SK-N-SH (cell line): Measurements from ENCODE around the gene ISX. TPM values are rescaled to one million over a fixed set of nuclear protein-coding genes. Genes with fewer than 3 reads are reported as not detected.
"Not testable (repeated sequence)": the region's sequence is repeated elsewhere in the genome, so short reads cannot be mapped to it uniquely, and the experiment has no call there.

Experiments
- CTCF ChIA-PET: fragments of 300-600, 350-600 bp; formaldehyde crosslinking; extraction: SDS; loops from one replicate; lab custom pipeline; 2021; lab: Yijun Ruan, JAX
- POLR2A ChIA-PET: fragments of 350-600 bp; sonication (Branson Sonifier 250); formaldehyde crosslinking; extraction: SDS; loops from one replicate; lab custom pipeline; 2020; ENCODE audit warnings: antibody characterized with exemption, inconsistent platforms; lab: Yijun Ruan, JAX
- DNase-seq: peaks from one replicate; pipeline ENCODE4 v3.0.0; 2012
- H2AFZ ChIP-seq: fragments of 200-600 bp; sonication (generic); 2 replicates; pipeline ENCODE4 v1.8.1; 2016; ENCODE audit warnings: antibody characterized with exemption, mild to moderate bottlenecking, low read depth
- H3F3A ChIP-seq: fragments of 200-600 bp; sonication (generic); replicated peaks from 2 replicates; pipeline ENCODE3; 2016; ENCODE audit warnings: antibody characterized with exemption, mild to moderate bottlenecking; ENCODE audit not compliant: insufficient read depth
- H3K27ac ChIP-seq, 2 experiments: fragments of 200-500 bp in 1 of 2; fragments of 200-600 bp in 1 of 2; sonication (Bioruptor generic) in 1 of 2; sonication (generic), shearing (Covaris generic) in 1 of 2; 2 replicates each; pipeline versions ENCODE4 v1.5.1 to v1.6.1; 2014 to 2016; ENCODE audit warnings: low read depth in 2 of 2, inconsistent platforms in 1 of 2, low read length in 1 of 2, mild to moderate bottlenecking in 1 of 2, mixed read lengths in 1 of 2
- H3K27me3 ChIP-seq: fragments of 200-600 bp; sonication (generic), shearing (Covaris generic); 2 replicates; pipeline ENCODE4 v1.6.1; 2016; ENCODE audit warnings: mixed run types; ENCODE audit not compliant: insufficient read depth
- H3K36me3 ChIP-seq, 2 experiments: fragments of 200-500 bp in 1 of 2; fragments of 200-600 bp in 1 of 2; sonication (Bioruptor generic) in 1 of 2; sonication (generic) in 1 of 2; replicated peaks in 1 of 2; 2 replicates each; pipeline versions ENCODE3 to v1.5.1; 2014 to 2016; ENCODE audit warnings: low read length in 1 of 2, mild to moderate bottlenecking in 1 of 2; ENCODE audit not compliant: insufficient read depth in 2 of 2, control insufficient read depth in 1 of 2
- H3K4me1 ChIP-seq, 2 experiments: fragments of 200-500 bp in 1 of 2; fragments of 200-600 bp in 1 of 2; sonication (Bioruptor generic) in 1 of 2; sonication (generic), shearing (Covaris generic) in 1 of 2; 2 replicates each; pipeline versions ENCODE4 v1.5.1 to v1.6.1; 2014 to 2016; ENCODE audit warnings: low read depth in 1 of 2, low read length in 1 of 2, mixed run types in 1 of 2; ENCODE audit not compliant: insufficient read depth in 2 of 2, control insufficient read depth in 1 of 2
- H3K4me2 ChIP-seq: fragments of 200-600 bp; sonication (generic), shearing (Covaris generic); 2 replicates; pipeline ENCODE4 v1.6.1; 2017; ENCODE audit warnings: mixed run types
- H3K4me3 ChIP-seq, 2 experiments: fragments of 200-500 bp in 1 of 2; fragments of 200-600 bp in 1 of 2; sonication (Bioruptor generic) in 1 of 2; sonication (generic), shearing (Covaris generic) in 1 of 2; 2 replicates each; pipeline versions ENCODE4 v1.5.1 to v1.8.1; 2014 to 2016; ENCODE audit warnings: low read depth in 2 of 2, inconsistent platforms in 1 of 2, low read length in 1 of 2, mild to moderate bottlenecking in 1 of 2, mixed read lengths in 1 of 2, moderate library complexity in 1 of 2
- H3K79me2 ChIP-seq: fragments of 200-600 bp; sonication (generic); 2 replicates; pipeline ENCODE4 v1.8.1; 2017; ENCODE audit warnings: mild to moderate bottlenecking; ENCODE audit not compliant: insufficient read depth
- H3K9ac ChIP-seq: fragments of 200-600 bp; sonication (generic); 2 replicates; pipeline ENCODE4 v1.6.1; 2017; ENCODE audit warnings: mixed run types
- H3K9me2 ChIP-seq: fragments of 200-600 bp; sonication (generic); 2 replicates; pipeline ENCODE4 v1.6.1; 2017; ENCODE audit warnings: mixed run types
- H3K9me3 ChIP-seq: fragments of 200-600 bp; sonication (generic); 2 replicates; pipeline ENCODE4 v1.6.1; 2017; ENCODE audit warnings: mixed run types, mild to moderate bottlenecking, moderate library complexity
- H4K20me1 ChIP-seq: fragments of 200-600 bp; sonication (generic); 2 replicates; pipeline ENCODE4 v1.6.1; 2017; ENCODE audit warnings: mild to moderate bottlenecking, mixed run types; ENCODE audit not compliant: insufficient read depth
- CTCF ChIP-seq: fragments of 200-600 bp; sonication (generic); IDR thresholded peaks from 2 replicates; pipeline ENCODE4 v1.6.1; 2017; ENCODE audit warnings: antibody characterized with exemption, mild to moderate bottlenecking, moderate library complexity
- EZH2phosphoT487 ChIP-seq: fragments of 200-600 bp; sonication (generic); IDR thresholded peaks from 2 replicates; pipeline ENCODE4 v1.6.1; 2017; ENCODE audit warnings: low read depth, mixed run types, mild to moderate bottlenecking, antibody characterized with exemption, moderate library complexity, borderline replicate concordance
- FOSL2 ChIP-seq: IDR thresholded peaks from 2 replicates; pipeline ENCODE4 v1.4.0; 2012; ENCODE audit warnings: low read depth, mild to moderate bottlenecking, moderate library complexity, borderline replicate concordance
- GABPA ChIP-seq: IDR thresholded peaks from 2 replicates; pipeline ENCODE4 v1.4.0; 2012; ENCODE audit warnings: low read depth, mild to moderate bottlenecking
- JUND ChIP-seq: IDR thresholded peaks from 2 replicates; pipeline ENCODE4 v1.4.0; 2012
- MEF2A ChIP-seq: IDR thresholded peaks from 2 replicates; pipeline ENCODE4 v1.4.0; 2012; ENCODE audit warnings: low read depth, borderline replicate concordance
- MXI1 ChIP-seq: IDR thresholded peaks from 2 replicates; pipeline ENCODE4 v1.6.1; 2012; ENCODE audit warnings: mild to moderate bottlenecking, low read depth, low read length, improper control_type of control experiment
- NRF1 ChIP-seq: IDR thresholded peaks from 2 replicates; pipeline ENCODE4 v1.6.1; 2012; ENCODE audit warnings: low read depth, mild to moderate bottlenecking, low read length
- PBX3 ChIP-seq: IDR thresholded peaks from 2 replicates; pipeline ENCODE4; 2012
- REST ChIP-seq: IDR thresholded peaks from 2 replicates; pipeline ENCODE4 v1.6.1; 2012; ENCODE audit warnings: mild to moderate bottlenecking, low read depth, low read length, moderate library complexity
- RFX5 ChIP-seq: IDR thresholded peaks from 2 replicates; pipeline ENCODE4 v1.6.1; 2012; ENCODE audit warnings: mild to moderate bottlenecking, improper control_type of control experiment, low read length
- RXRA ChIP-seq: IDR thresholded peaks from 2 replicates; pipeline ENCODE4 v1.4.0; 2012; ENCODE audit warnings: low read depth, mild to moderate bottlenecking, borderline replicate concordance
- SMC3 ChIP-seq: IDR thresholded peaks from 2 replicates; pipeline ENCODE4 v1.6.1; 2012; ENCODE audit warnings: low read depth, low read length, improper control_type of control experiment
- TAF1 ChIP-seq: IDR thresholded peaks from 2 replicates; pipeline ENCODE4 v1.6.1; 2012; ENCODE audit warnings: low read depth, mild to moderate bottlenecking, low read length, moderate library complexity, borderline replicate concordance
- WGBS: methylation state at CpG from one replicate; pipeline ENCODE4 v1.1.6; 2017; ENCODE audit warnings: low lambda C conversion rate; 5-methylcytosine and 5-hydroxymethylcytosine counted together
- polyA plus RNA-seq, 3 experiments: library from polyadenylated mRNA; depleted of rRNA; stranded (reverse); fragments of >200 nt; gene quantifications; 2 replicates each; pipeline ENCODE4 v1.2.3, GENCODE V29; 2012

Gene ISX
- polyA plus RNA-seq, 1 of the 3 experiments (the other 2 are of a cell fraction) = not detected

GRCh38 chr22:35050038-35050437 is 15.9 kb upstream of the ISX start:
- POLR2A ChIA-PET, H3K9me3 ChIP-seq, H3K79me2 ChIP-seq, H3K9me2 ChIP-seq, H3K36me3 ChIP-seq, H3K4me3 ChIP-seq, H2AFZ ChIP-seq, H3K9ac ChIP-seq, H4K20me1 ChIP-seq, DNase-seq, H3K27ac ChIP-seq, H3K27me3 ChIP-seq, H3K4me1 ChIP-seq, H3F3A ChIP-seq, H3K4me2 ChIP-seq: not testable (repeated sequence)
- 55% methylated on average over 4 of the region's 4 CpGs for WGBS
- CTCF ChIA-PET = interaction anchor here (1.0 kb wide), 1 partner anchor 26 kb away, joined by 5 read pairs; no protein-coding TSS in a partner anchor

- no peak for TF ChIP-seq GABPA
- TF ChIP-seq EZH2phosphoT487 = no peak
- no peak for TF ChIP-seq MXI1
- no peak for TF ChIP-seq PBX3
- no peak for TF ChIP-seq RXRA
- TF ChIP-seq, all 33 proteins: peak for 0
- Histone ChIP-seq H3K27ac (no peak overlapping the region), H3K9me3 (no peaks in the 10 kb centered on the region), H3K9ac (no peak overlapping the region), H3K4me3 (no peak overlapping the region), H2AFZ (no peak overlapping the region), H3K36me3 (no peaks in the 10 kb centered on the region), H3K4me2 (no peak overlapping the region), H3K27me3 (no peaks in the 10 kb centered on the region), H3K4me1 (no peaks in the 10 kb centered on the region), H3F3A (no peaks in the 10 kb centered on the region), H3K79me2 (no peaks in the 10 kb centered on the region), H3K9me2 (no peaks in the 10 kb centered on the region), H4K20me1 (no peaks in the 10 kb centered on the region)
- ChIA-PET POLR2A (no interaction called here), CTCF (interaction anchor here (0.8 kb wide), 1 partner anchor 104 kb away, joined by 5 read pairs; no protein-coding TSS in a partner anchor)
- no peak for DNase-seq
- 18% methylated on average over 6 of the region's 6 CpGs for WGBS
Measured at GRCh38 chr22:35051013-35051535, 14.9 kb upstream of the ISX start.

GRCh38 chr22:35051791-35052190 is 14.2 kb upstream of the ISX start:
- Histone ChIP-seq H3K27ac (no peak overlapping the region), H3K27me3 (no peaks in the 10 kb centered on the region), H4K20me1 (no peaks in the 10 kb centered on the region), H3K36me3 (no peaks in the 10 kb centered on the region), H3K9me3 (no peaks in the 10 kb centered on the region), H3F3A (no peaks in the 10 kb centered on the region), H3K79me2 (no peaks in the 10 kb centered on the region), H3K4me1 (no peaks in the 10 kb centered on the region), H2AFZ (no peak overlapping the region), H3K9ac (no peak overlapping the region), H3K9me2 (no peaks in the 10 kb centered on the region), H3K4me3 (no peak overlapping the region), H3K4me2 (no peak overlapping the region)
- ChIA-PET CTCF (no interaction called here), POLR2A (no interaction called here)
- DNase-seq = no peak
- TF ChIP-seq RXRA = no peak
- TF ChIP-seq NRF1 = no peak
- no peak for TF ChIP-seq RFX5
- TF ChIP-seq TAF1 = no peak
- no peak for TF ChIP-seq SMC3
- no peak for TF ChIP-seq FOSL2
- no peak for TF ChIP-seq CTCF
- TF ChIP-seq GABPA = no peak
- no peak for TF ChIP-seq PBX3
- no peak for TF ChIP-seq REST
- no peak for TF ChIP-seq JUND
- TF ChIP-seq MEF2A = no peak
